ENCODE results near the gene BBS2. TPM values are rescaled to one million over a fixed set of nuclear protein-coding genes. Genes with fewer than 3 reads are reported as not detected.

The BBS2 gene
- total RNA-seq, 1 experiment from 2014 or later: 24.0 TPM

- Histone ChIP-seq H3K4me3 (ENCODE audit: low read depth in 2 of 2, low read length in 2 of 2) (no peak overlapping the region), H3K36me3 (ENCODE audit: control insufficient read depth, insufficient read depth, low read length) (no peaks in the 10 kb centered on the region), H3K27me3 (ENCODE audit: control insufficient read depth, insufficient read depth, low read length) (no peaks in the 10 kb centered on the region), H3K4me1 (ENCODE audit: control insufficient read depth, insufficient read depth, low read length) (no peaks in the 10 kb centered on the region), H3K9me3 (ENCODE audit: control insufficient read depth, insufficient read depth, low read depth, low read length) (no peaks in the 10 kb centered on the region), H3K27ac (ENCODE audit: low read length) (no peak overlapping the region)
- POLR2A ChIA-PET: interaction anchor here (0.6 kb wide), 1 partner anchor 82 kb away, joined by 7 read pairs; no protein-coding TSS in a partner anchor
- BruUV-seq (replicated peaks): no TSS peak
- in situ Hi-C loops (cut with HindIII; ENCODE audit: low pct_unique_long_range_greater_than_20kb, low sequenced_read_pairs): no loop called here
- no peak for ATAC-seq
- no peak for DNase-seq (ENCODE audit: low read depth, low spot score)
- CTCF ChIA-PET: no interaction called here
- TF ChIP-seq REST (IDR thresholded peaks at IDR 0.05; ENCODE audit: insufficient read depth in 1 of 2, low read depth in 2 of 2, low read length in 1 of 2): no peak
- no peak for TF ChIP-seq POLR2AphosphoS5 (IDR thresholded peaks at IDR 0.05; ENCODE audit: low read depth, low read length)
- TF ChIP-seq SIN3A (IDR thresholded peaks at IDR 0.05; ENCODE audit: borderline replicate concordance, insufficient read depth, low read depth, low read length): no peak
- no peak for TF ChIP-seq CTCF (IDR thresholded peaks at IDR 0.05)
- TF ChIP-seq TCF7L2 (IDR thresholded peaks at IDR 0.05; ENCODE audit: low read depth, low read length): no peak
- intact Hi-C loops (cut with micrococcal nuclease; ENCODE audit: unreplicated experiment): no loop called here
Measured at GRCh38 chr16:56560447-56560846, 40.6 kb upstream of the BBS2 start.

- in situ Hi-C loops (cut with HindIII; ENCODE audit: low pct_unique_long_range_greater_than_20kb, low sequenced_read_pairs): no loop called here
- ATAC-seq (no peak), DNase-seq (ENCODE audit: low read depth, low spot score) (no peak)
- no TSS peak for BruUV-seq (replicated peaks)
- Histone ChIP-seq H3K27me3 (ENCODE audit: control insufficient read depth, insufficient read depth, low read length) (no peaks in the 10 kb centered on the region), H3K27ac (ENCODE audit: low read length) (no peak overlapping the region), H3K9me3 (ENCODE audit: control insufficient read depth, insufficient read depth, low read depth, low read length) (no peaks in the 10 kb centered on the region), H3K4me3 (ENCODE audit: low read depth in 2 of 2, low read length in 2 of 2) (no peak overlapping the region), H3K36me3 (ENCODE audit: control insufficient read depth, insufficient read depth, low read length) (no peaks in the 10 kb centered on the region), H3K4me1 (ENCODE audit: control insufficient read depth, insufficient read depth, low read length) (no peaks in the 10 kb centered on the region)
- POLR2A ChIA-PET: no interaction called here
- CTCF ChIA-PET: no interaction called here
- TF ChIP-seq REST (IDR thresholded peaks at IDR 0.05; ENCODE audit: insufficient read depth in 1 of 2, low read depth in 2 of 2, low read length in 1 of 2): no peak
- TF ChIP-seq TCF7L2 (IDR thresholded peaks at IDR 0.05; ENCODE audit: low read depth, low read length): no peak
- no peak for TF ChIP-seq CTCF (IDR thresholded peaks at IDR 0.05)
- TF ChIP-seq SIN3A (IDR thresholded peaks at IDR 0.05; ENCODE audit: borderline replicate concordance, insufficient read depth, low read depth, low read length): no peak
- TF ChIP-seq POLR2AphosphoS5 (IDR thresholded peaks at IDR 0.05; ENCODE audit: low read depth, low read length): no peak
- intact Hi-C loops (cut with micrococcal nuclease; ENCODE audit: unreplicated experiment): no loop called here
Measured at GRCh38 chr16:56559109-56559508, 39.3 kb upstream of the BBS2 start.
